Erythroblast (primary cell): ENCODE results near the gene CDH24.

Experiments used
- GATA1 ChIP-seq: IDR thresholded peaks from 2 replicates; pipeline ENCODE4 v1.6.1; 2011; ENCODE audit warnings: low read depth, mild to moderate bottlenecking, control low read depth, low read length, moderate library complexity
- POLR2A ChIP-seq: IDR thresholded peaks from 2 replicates; pipeline ENCODE4 v1.6.1; 2011; ENCODE audit warnings: mild to moderate bottlenecking, low read length

GRCh38 chr14:23013054-23013748 is 44.1 kb downstream of the CDH24 start:
- no peak for TF ChIP-seq POLR2A
- no peak for TF ChIP-seq GATA1
